GM12878 (cell line): Measurements from ENCODE around the gene ARHGEF7. TPM values are rescaled to one million over a fixed set of nuclear protein-coding genes. Genes with fewer than 3 reads are reported as not detected.

Experiments used
- ATAC-seq: fragments of 200-7000 bp; cut with Tn5 transposase; 3 replicates; pipeline ENCODE4 v1.9.1; 2020; ENCODE audit warnings: mild to moderate bottlenecking, moderate library complexity
- BruUV-seq: library from RNA; stranded (reverse); fragments of 400-500 nt; replicated peaks from 2 replicates; lab custom pipeline; 2021; lab: Mats Ljungman, UMichigan
- CTCF ChIA-PET: fragments of 300-600 bp; sonication (Branson Sonifier 250); formaldehyde crosslinking; extraction: SDS; loops from one replicate; lab custom pipeline; 2021; ENCODE audit warnings: inconsistent platforms; lab: Yijun Ruan, JAX
- POLR2A ChIA-PET: fragments of 350-600 bp; formaldehyde crosslinking; extraction: SDS; loops from one replicate; lab custom pipeline; 2021; ENCODE audit warnings: inconsistent platforms; lab: Charles Lee
- RAD21 ChIA-PET: fragments of 300-600 bp; sonication (Branson Sonifier 250); formaldehyde crosslinking; loops from one replicate; lab custom pipeline; 2023; ENCODE audit warnings: antibody characterized with exemption; ENCODE audit not compliant: unreplicated experiment; lab: Charles Lee
- SMC1A ChIA-PET: fragments of 300-600 bp; sonication (Branson Sonifier 250); formaldehyde crosslinking; loops from one replicate; lab custom pipeline; 2023; ENCODE audit not compliant: unreplicated experiment, uncharacterized antibody; lab: Charles Lee
- DNase-seq: peaks from one replicate; pipeline ENCODE4 v3.0.0-alpha.2; 2011; ENCODE audit warnings: low read depth, low spot score
- FAIRE-seq: peaks from 3 replicates; lab custom pipeline; 2011; peaks lifted over from hg19 to GRCh38; lab: Jason Lieb, UNC
- H2AFZ ChIP-seq: 2 replicates; pipeline ENCODE4 v1.6.0; 2011; ENCODE audit warnings: low read depth, low read length, control low read depth; ENCODE audit not compliant: control insufficient read depth
- H3K27ac ChIP-seq: 2 replicates; pipeline ENCODE4 v1.5.1; 2011; ENCODE audit warnings: control low read depth; ENCODE audit not compliant: control insufficient read depth, insufficient read depth
- H3K27me3 ChIP-seq, 2 experiments: replicated peaks in 1 of 2; 2 replicates each; pipeline versions ENCODE4 v1.6.0 to v1.6.1; 2011; ENCODE audit warnings: low read length in 1 of 2; ENCODE audit not compliant: control insufficient read depth in 2 of 2, insufficient read depth in 2 of 2
- H3K36me3 ChIP-seq, 2 experiments: 2 replicates each; pipeline ENCODE4 v1.5.1; 2011; ENCODE audit warnings: low read length in 1 of 2; ENCODE audit not compliant: control insufficient read depth in 2 of 2, insufficient read depth in 2 of 2
- H3K4me1 ChIP-seq: 2 replicates; pipeline ENCODE4 v1.6.1; 2011; ENCODE audit warnings: mild to moderate bottlenecking, low read length, moderate library complexity, mixed read lengths; ENCODE audit not compliant: control insufficient read depth, insufficient read depth
- H3K4me2 ChIP-seq: 2 replicates; pipeline ENCODE4 v1.6.0; 2011; ENCODE audit warnings: control low read depth; ENCODE audit not compliant: control insufficient read depth, insufficient read depth
- H3K4me3 ChIP-seq: fragments of 200-600 bp; sonication (generic); 2 replicates; pipeline ENCODE4 v1.5.1; 2016
- H3K79me2 ChIP-seq: 2 replicates; pipeline ENCODE4 v1.6.0; 2011; ENCODE audit warnings: low read length; ENCODE audit not compliant: control insufficient read depth, insufficient read depth
- H3K9ac ChIP-seq: 2 replicates; pipeline ENCODE4 v1.8.0; 2011; ENCODE audit warnings: low read length, control low read depth, mixed read lengths; ENCODE audit not compliant: control insufficient read depth, insufficient read depth
- H3K9me3 ChIP-seq: replicated peaks from 3 replicates; pipeline ENCODE4 v1.5.1; 2011; ENCODE audit warnings: mild to moderate bottlenecking, low read length; ENCODE audit not compliant: control insufficient read depth, insufficient read depth
- H4K20me1 ChIP-seq: 2 replicates; pipeline ENCODE4 v1.6.0; 2011; ENCODE audit not compliant: control insufficient read depth, insufficient read depth
- CHD4 ChIP-seq: fragments of 200-600 bp; sonication (generic); IDR thresholded peaks from 2 replicates; pipeline ENCODE4 v1.6.1; 2016; ENCODE audit warnings: mild to moderate bottlenecking
- ELK1 ChIP-seq: IDR thresholded peaks from 2 replicates; pipeline ENCODE4 v1.6.1; 2012; ENCODE audit warnings: low read depth, low read length, improper control_type of control experiment
- IRF4 ChIP-seq: IDR thresholded peaks from 2 replicates; pipeline ENCODE4 v1.6.1; 2011; ENCODE audit warnings: low read depth, low read length
- MTA2 ChIP-seq: fragments of 450-650 bp; IDR thresholded peaks from 2 replicates; pipeline ENCODE4 v1.6.1; 2016; ENCODE audit warnings: low read depth, mild to moderate bottlenecking, moderate library complexity
- POLR2A ChIP-seq: IDR thresholded peaks from 2 replicates; pipeline ENCODE4 v1.6.1; 2011; ENCODE audit warnings: low read depth, mild to moderate bottlenecking, low read length
- PRDM15 ChIP-seq: fragments of 450-650 bp; formaldehyde crosslinking; IDR thresholded peaks from 2 replicates; pipeline ENCODE4 v1.4.0; 2020; ENCODE audit warnings: mild to moderate bottlenecking, moderate library complexity
- REST ChIP-seq: IDR thresholded peaks from 2 replicates; pipeline ENCODE4 v1.6.1; 2012; ENCODE audit warnings: mild to moderate bottlenecking, low read depth, low read length
- SMAD1 ChIP-seq: fragments of 450-650 bp; IDR thresholded peaks from 2 replicates; pipeline ENCODE4 v1.6.1; 2018; ENCODE audit warnings: mild to moderate bottlenecking, low read depth; ENCODE audit not compliant: partially characterized antibody
- TBL1XR1 ChIP-seq: IDR thresholded peaks from 2 replicates; pipeline ENCODE4 v1.6.1; 2012; ENCODE audit warnings: low read depth, low read length, improper control_type of control experiment
- YY1 ChIP-seq: IDR thresholded peaks from 2 replicates; pipeline ENCODE4 v1.6.1; 2011; ENCODE audit warnings: low read depth, mild to moderate bottlenecking, low read length
- ZBTB11 ChIP-seq: fragments of 450-650 bp; formaldehyde crosslinking; IDR thresholded peaks from 2 replicates; pipeline ENCODE4 v1.5.0; 2022; ENCODE audit warnings: mild to moderate bottlenecking, missing genetic modification characterization
- WGBS: methylation state at CpG from one replicate; pipeline ENCODE4 v1.1.6; 2016; ENCODE audit warnings: low lambda C conversion rate; ENCODE audit not compliant: insufficient replicate concordance, insufficient coverage; ENCODE audit errors: missing lambda C conversion rate; 5-methylcytosine and 5-hydroxymethylcytosine counted together
- in situ Hi-C: fragments of 300-500 bp; cut with MboI; formaldehyde crosslinking; loops from 9 replicates; pipeline ENCODE4 v1.14.3; 2018; ENCODE audit warnings: mixed read lengths
- intact Hi-C: fragments of 100-400 bp; cut with micrococcal nuclease; formaldehyde crosslinking; loops from one replicate; pipeline ENCODE4 v1.14.2; 2022; ENCODE audit not compliant: unreplicated experiment
- polyA plus RNA-seq, 11 experiments: library from polyadenylated mRNA; depleted of rRNA in 4 of 11; unstranded in 6 of 11; stranded (reverse) in 5 of 11; fragments of >200 nt; fragmentation: Nextera tagmentation in 4 of 11; fragmentation: Illumina TruSeq in 1 of 11; extraction: Ambion mirVana in 4 of 11; extraction: Trizol in 1 of 11; gene quantifications; 1 replicate in 1 of 11; 2 replicates in 10 of 11; pipeline versions ENCODE4 v1.2.1 to v1.2.3, GENCODE V29; 2011 to 2016; ENCODE audit warnings: inconsistent platforms in 2 of 11, missing spikeins in 2 of 11, low read depth in 1 of 11
- total RNA-seq, 4 experiments: library from RNA; depleted of rRNA in 3 of 4; stranded (reverse); fragments of >200 nt in 3 of 4; fragmentation: Illumina TruSeq in 1 of 4; extraction: Trizol in 1 of 4; gene quantifications; 2 replicates each; pipeline versions ENCODE4 v1.2.1 to v1.2.3, GENCODE V29; 2013 to 2021

Gene ARHGEF7
- total and polyA plus RNA-seq, 10 of the 15 experiments (the other 5 are each of a cell fraction or from before 2014, with no cell fraction given): 4.7 to 65.5 (median 36.6) TPM

- no peak for TF ChIP-seq MTA2
- TF ChIP-seq, all 136 proteins: peak for 0
Observed at GRCh38 chr13:111287201-111287600, 172.1 kb downstream of the ARHGEF7 start (continued).

GRCh38 chr13:111288276-111288675 is 173.2 kb downstream of the ARHGEF7 start:
- RAD21 ChIA-PET: no interaction called here
- DNase-seq (no peak), ATAC-seq (no peak), FAIRE-seq (no peak)
- CTCF ChIA-PET: interaction anchor here (0.7 kb wide), 1 partner anchor 221 kb away, joined by 3 read pairs; no protein-coding TSS in a partner anchor
- Histone ChIP-seq H3K79me2 (no peaks in the 10 kb centered on the region), H4K20me1 (no peaks in the 10 kb centered on the region; the same call in 1 of the 2 replicates), H3K27ac (no peak overlapping the region), H3K4me1 (no peaks in the 10 kb centered on the region), H3K36me3 (peaks cover 25 to 43% of the 10 kb centered on the region in 2 experiments), H3K9ac (no peak overlapping the region), H3K4me3 (no peak overlapping the region), H3K9me3 (no peaks in the 10 kb centered on the region), H3K4me2 (no peak overlapping the region), H2AFZ (no peak overlapping the region), H3K27me3 (no peaks in the 10 kb centered on the region)
- POLR2A ChIA-PET: no interaction called here
- no TSS peak for BruUV-seq
- SMC1A ChIA-PET: no interaction called here
- over 99% methylated on average over 7 of the region's 7 CpGs for WGBS
- intact Hi-C loops: no loop called here
- in situ Hi-C loops: loop anchor here (5.0 kb wide), 1 partner anchor 49 kb away; no protein-coding TSS in a partner anchor
- TF ChIP-seq PRDM15 (CRISPR knock-in tag) (no peak), IRF4 (no peak), REST (no peak), POLR2A (no peak), ZBTB11 (CRISPR knock-in tag) (no peak), TBL1XR1 (no peak), ELK1 (no peak), CHD4 (no peak), SMAD1 (no peak), YY1 (no peak)
